Ovary (tissue), 9 donors: Measurements from ENCODE around the gene VEPH1. TPM values are rescaled to one million over a fixed set of nuclear protein-coding genes. Genes with fewer than 3 reads are reported as not detected.

Source experiments
- DNase-seq, 5 donors: peaks; one replicate each; pipeline ENCODE4 v3.0.0-alpha.2; 2019 to 2020
- H3K27ac ChIP-seq, 2 donors: fragments of 200-600 bp; one replicate each; pipeline versions ENCODE4 v1.5.1 to v1.8.0; 2019 to 2022
- H3K27me3 ChIP-seq: fragments of 200-600 bp; one replicate; pipeline ENCODE4 v1.8.0; 2022
- H3K36me3 ChIP-seq: fragments of 200-600 bp; sonication (generic); one replicate; pipeline ENCODE4 v1.5.1; 2019
- H3K4me1 ChIP-seq: one replicate; pipeline ENCODE4 v1.8.1; 2013; ENCODE audit warnings: mild to moderate bottlenecking, moderate library complexity; ENCODE audit not compliant: insufficient read depth
- H3K4me3 ChIP-seq: fragments of 200-600 bp; sonication (generic); one replicate; pipeline ENCODE4 v1.5.1; 2017
- H3K9me3 ChIP-seq, 2 donors: fragments of 200-600 bp in 1 of 2; sonication (generic) in 1 of 2; one replicate each; pipeline versions ENCODE4 v1.5.1 to v1.8.1; 2013 to 2019; ENCODE audit warnings: mild to moderate bottlenecking in 1 of 2, moderate library complexity in 1 of 2
- EP300 ChIP-seq: sonication (generic); formaldehyde crosslinking; IDR thresholded peaks from one replicate; pipeline ENCODE4 v1.6.1; 2017; ENCODE audit warnings: antibody characterized with exemption
- POLR2A ChIP-seq: fragments of 450-650 bp; IDR thresholded peaks from one replicate; pipeline ENCODE4 v1.6.1; 2017; ENCODE audit warnings: antibody characterized with exemption, mild to moderate bottlenecking, moderate library complexity
- WGBS, 3 donors: extraction: QIAGEN DNeasy Blood & Tissue Kit in 1 of 3; methylation state at CpG; one replicate each; pipeline versions ENCODE4 v1.1.5 to v1.1.7; 2013 to 2017; 5-methylcytosine and 5-hydroxymethylcytosine counted together
- intact Hi-C, 4 donors: fragments of 100-400 bp; cut with DNase I; formaldehyde crosslinking; loops; one replicate each; pipeline versions ENCODE4 v1.11.0 to v1.15.1; 2022 to 2023
- polyA plus RNA-seq, 2 donors: library from polyadenylated mRNA; stranded (reverse); fragments of 200-250 nt in 1 of 2; fragments of 350-450 nt in 1 of 2; fragmentation: Illumina TruSeq in 1 of 2; extraction: RNeasy Lipid Tissue Mini Kit (QIAGEN cat#74804) in 1 of 2; gene quantifications; one replicate each; pipeline ENCODE4 v1.2.3, GENCODE V29; 2013 to 2014
- total RNA-seq, 7 donors: library from RNA; depleted of rRNA in 2 of 7; stranded (reverse); fragments of >200 nt in 2 of 7; fragmentation: NEBNext Ultra II Directional in 3 of 7; extraction: Animal tissue kit (Norgen Biotek cat#: 25700) in 3 of 7; gene quantifications; one replicate each; pipeline versions ENCODE4 v1.1.0 to v1.2.4, GENCODE V29; 2016 to 2023
- TF ChIP-seq, protein P1 (sequence below), 3 donors: fragments of 450-650 bp in 2 of 3; fragments of 200-600 bp in 1 of 3; IDR thresholded peaks; one replicate each; pipeline versions ENCODE4 v1.5.1 to v1.8.0; 2016 to 2022; ENCODE audit warnings: antibody characterized with exemption in 3 of 3, mild to moderate bottlenecking in 1 of 3
- donor health status: DM: no; HTN: no; CAD: no; lungs with moderate emphysema.
- donor health status: DM: no; HTN: no; CAD: no.
- donor health status: Bipolar disorder and iron deficiency.
- donor health status: DM: yes; HTN: yes; CAD: no.
- donor health status: DM: no; HTN: no; CAD: no.
- donor health status: DM: yes; HTN: yes; CAD: no.

The VEPH1 gene
- total and polyA plus RNA-seq, 9 donors = 0.23 to 4.6 (median 1.3) TPM; not detected in 1

DNA sequence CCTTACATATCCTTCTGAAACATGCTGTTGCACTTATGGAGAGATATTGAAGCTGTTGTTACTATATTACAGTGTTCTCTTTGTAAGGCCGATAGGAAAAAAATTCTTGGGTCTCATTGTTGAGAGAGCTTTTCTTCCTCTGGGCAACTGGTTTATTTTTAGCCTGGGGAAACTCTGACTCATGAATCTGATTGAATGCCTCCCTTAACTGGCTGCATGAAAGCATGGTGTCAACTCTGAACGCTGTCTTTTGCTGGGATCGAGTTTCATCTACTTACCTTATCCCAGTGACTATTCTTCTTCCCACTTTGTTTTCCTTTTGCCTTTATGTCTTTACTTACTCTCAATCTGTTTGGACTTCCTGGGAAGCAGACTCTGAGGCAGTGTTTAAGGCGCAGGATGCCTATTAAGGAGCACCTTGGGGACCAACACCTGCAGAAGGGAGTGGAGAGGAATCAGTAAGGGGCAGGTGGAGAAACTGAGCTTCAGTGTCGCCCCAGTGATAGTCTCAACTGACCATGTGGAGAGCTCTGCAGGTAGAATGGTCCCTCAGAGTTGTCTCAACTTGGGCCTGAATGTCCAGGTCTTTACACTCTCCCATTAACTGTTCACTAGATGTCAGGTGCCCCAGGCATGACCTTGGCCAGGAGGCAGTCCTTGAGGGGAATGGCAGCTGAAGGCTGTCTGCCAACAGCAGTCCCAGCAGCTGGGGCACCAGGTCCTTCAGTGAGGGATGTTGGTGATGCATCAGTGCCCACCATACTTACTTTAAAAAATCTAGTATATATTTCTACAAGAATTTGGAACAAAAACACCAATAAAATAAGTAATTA, 254.4 kb downstream of the VEPH1 start:
- H3K27ac ChIP-seq = no peak overlapping the region
- WGBS, 3 donors = 47 to 57% (median 52%) methylated on average over 5 of the region's 5 CpGs
- H3K4me1 ChIP-seq = no peaks in the 10 kb centered on the region
- TF ChIP-seq, protein P1, sequence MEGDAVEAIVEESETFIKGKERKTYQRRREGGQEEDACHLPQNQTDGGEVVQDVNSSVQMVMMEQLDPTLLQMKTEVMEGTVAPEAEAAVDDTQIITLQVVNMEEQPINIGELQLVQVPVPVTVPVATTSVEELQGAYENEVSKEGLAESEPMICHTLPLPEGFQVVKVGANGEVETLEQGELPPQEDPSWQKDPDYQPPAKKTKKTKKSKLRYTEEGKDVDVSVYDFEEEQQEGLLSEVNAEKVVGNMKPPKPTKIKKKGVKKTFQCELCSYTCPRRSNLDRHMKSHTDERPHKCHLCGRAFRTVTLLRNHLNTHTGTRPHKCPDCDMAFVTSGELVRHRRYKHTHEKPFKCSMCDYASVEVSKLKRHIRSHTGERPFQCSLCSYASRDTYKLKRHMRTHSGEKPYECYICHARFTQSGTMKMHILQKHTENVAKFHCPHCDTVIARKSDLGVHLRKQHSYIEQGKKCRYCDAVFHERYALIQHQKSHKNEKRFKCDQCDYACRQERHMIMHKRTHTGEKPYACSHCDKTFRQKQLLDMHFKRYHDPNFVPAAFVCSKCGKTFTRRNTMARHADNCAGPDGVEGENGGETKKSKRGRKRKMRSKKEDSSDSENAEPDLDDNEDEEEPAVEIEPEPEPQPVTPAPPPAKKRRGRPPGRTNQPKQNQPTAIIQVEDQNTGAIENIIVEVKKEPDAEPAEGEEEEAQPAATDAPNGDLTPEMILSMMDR (IDR thresholded peaks at IDR 0.05) = no peak
- no peak for TF ChIP-seq EP300
- TF ChIP-seq POLR2A = no peak
- DNase-seq = no peak
- intact Hi-C loops = no loop called here
- no peaks in the 10 kb centered on the region for H3K27me3 ChIP-seq
- H3K4me3 ChIP-seq = no peak overlapping the region
- H3K9me3 ChIP-seq = no peaks in the 10 kb centered on the region
- H3K36me3 ChIP-seq = no peaks in the 10 kb centered on the region

DNA sequence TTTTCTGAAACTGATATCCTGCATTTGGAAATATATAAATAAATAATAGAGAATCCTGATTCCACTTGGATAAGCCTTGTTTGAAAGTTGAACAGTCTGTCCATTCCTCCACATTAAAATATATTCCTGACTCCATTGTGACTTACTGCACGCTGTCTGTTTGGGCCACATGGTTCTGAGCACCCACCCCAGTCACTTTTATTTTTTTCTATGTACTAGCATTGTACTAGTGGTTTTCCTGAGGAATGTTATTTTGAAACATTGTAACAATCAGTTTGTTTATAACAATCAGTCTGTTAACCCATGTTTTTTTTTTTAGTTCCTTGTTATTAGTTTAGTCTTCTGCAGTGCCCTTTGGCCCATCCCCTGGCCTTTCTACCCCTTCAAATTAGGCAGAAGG, 255.8 kb downstream of the VEPH1 start:
- no peaks in the 10 kb centered on the region for H3K4me1 ChIP-seq
- WGBS, 3 donors = 49 to 56% (median 55%) methylated on average over 1 of the region's 1 CpG

DNA sequence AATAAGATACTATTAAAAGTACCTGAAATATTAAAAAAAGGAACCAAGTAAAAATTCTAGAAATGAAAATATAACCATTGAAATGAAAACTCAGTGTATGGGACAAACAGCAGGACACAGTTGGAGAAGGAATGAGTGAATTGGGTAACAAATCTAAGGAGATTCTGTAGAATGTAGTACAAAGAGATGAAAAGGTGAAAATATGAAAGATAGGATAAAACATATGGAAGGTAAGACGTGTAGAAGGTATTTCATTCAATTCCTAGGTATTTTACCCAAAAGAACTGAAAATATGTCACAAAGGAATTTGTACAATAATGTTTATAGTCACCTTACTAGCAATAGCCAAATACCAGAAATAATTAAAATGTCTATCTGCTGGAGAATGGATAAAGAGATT, 260.4 kb downstream of the VEPH1 start:
- Histone ChIP-seq H3K36me3 (no peaks in the 10 kb centered on the region), H3K4me1 (no peaks in the 10 kb centered on the region), H3K4me3 (no peak overlapping the region), H3K27ac (no peak overlapping the region), H3K27me3 (no peaks in the 10 kb centered on the region), H3K9me3 (no peaks in the 10 kb centered on the region)
- DNase-seq = no peak
- TF ChIP-seq EP300 (no peak), POLR2A (no peak)
- TF ChIP-seq, protein P1 (IDR thresholded peaks at IDR 0.05) = no peak
- WGBS, 3 donors = 91 to 93% (median 93%) methylated on average over 1 of the region's 1 CpG
- intact Hi-C loops = no loop called here

More for the DNA sequence above, 255.8 kb downstream of the VEPH1 start:
- no peaks in the 10 kb centered on the region for H3K9me3 ChIP-seq
- H3K27ac ChIP-seq = no peak overlapping the region
- no peaks in the 10 kb centered on the region for H3K36me3 ChIP-seq
- intact Hi-C loops = no loop called here
- no peak overlapping the region for H3K4me3 ChIP-seq
- TF ChIP-seq POLR2A (no peak), EP300 (no peak)
- TF ChIP-seq, protein P1 (IDR thresholded peaks at IDR 0.05) = no peak
- no peak for DNase-seq
- no peaks in the 10 kb centered on the region for H3K27me3 ChIP-seq

DNA sequence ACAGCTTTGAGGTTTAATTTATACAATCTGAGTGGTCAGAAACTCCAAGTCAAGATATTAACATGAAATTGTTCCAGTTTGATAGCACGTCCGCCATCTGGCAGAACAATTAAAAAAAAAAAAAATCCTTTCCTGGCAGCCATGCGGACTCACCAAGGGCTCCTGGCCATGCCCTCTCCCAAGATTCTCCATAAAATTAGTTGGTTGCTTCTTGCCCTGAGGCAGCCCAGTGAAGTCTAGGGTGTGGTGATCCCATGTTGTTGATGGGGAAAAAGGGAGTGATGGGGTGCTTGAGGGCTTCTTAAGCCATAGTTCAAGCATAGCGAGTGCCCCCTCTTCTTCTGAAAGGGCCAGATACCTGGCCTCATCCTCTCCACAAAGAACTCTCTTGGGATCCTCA, 261.6 kb downstream of the VEPH1 start:
- WGBS, 3 donors = 92 to 94% (median 94%) methylated on average over 4 of the region's 4 CpGs
- intact Hi-C loops = no loop called here
- no peaks in the 10 kb centered on the region for H3K9me3 ChIP-seq

More for the DNA sequence above, 261.6 kb downstream of the VEPH1 start:
- no peaks in the 10 kb centered on the region for H3K4me1 ChIP-seq
- no peak overlapping the region for H3K4me3 ChIP-seq
- DNase-seq = no peak
- H3K36me3 ChIP-seq = no peaks in the 10 kb centered on the region
- TF ChIP-seq, protein P1 (IDR thresholded peaks at IDR 0.05) = no peak
- TF ChIP-seq POLR2A (no peak), EP300 (no peak)
- H3K27ac ChIP-seq = no peak overlapping the region
- no peaks in the 10 kb centered on the region for H3K27me3 ChIP-seq
